Panc1 (cell line): Measurements from ENCODE around the gene GPR26.

Source experiments
- CTCF ChIP-seq: fragments of 450-650 bp; IDR thresholded peaks from 2 replicates; pipeline ENCODE4 v1.5.1; 2017; ENCODE audit warnings: mild to moderate bottlenecking
- POLR2AphosphoS5 ChIP-seq: IDR thresholded peaks from 2 replicates; pipeline ENCODE4 v1.6.1; 2012; ENCODE audit warnings: mild to moderate bottlenecking, low read depth, low read length, moderate library complexity
- REST ChIP-seq, 2 experiments: IDR thresholded peaks; 2 replicates each; pipeline ENCODE4 v1.6.1; 2011 to 2012; ENCODE audit warnings: low read depth in 2 of 2, control low read depth in 1 of 2, low read length in 1 of 2, mild to moderate bottlenecking in 1 of 2, moderate library complexity in 1 of 2; ENCODE audit not compliant: insufficient read depth in 1 of 2
- TCF7L2 ChIP-seq: IDR thresholded peaks from 2 replicates; pipeline ENCODE4 v1.6.1; 2011; ENCODE audit warnings: mild to moderate bottlenecking, low read depth, low read length, inconsistent platforms

DNA sequence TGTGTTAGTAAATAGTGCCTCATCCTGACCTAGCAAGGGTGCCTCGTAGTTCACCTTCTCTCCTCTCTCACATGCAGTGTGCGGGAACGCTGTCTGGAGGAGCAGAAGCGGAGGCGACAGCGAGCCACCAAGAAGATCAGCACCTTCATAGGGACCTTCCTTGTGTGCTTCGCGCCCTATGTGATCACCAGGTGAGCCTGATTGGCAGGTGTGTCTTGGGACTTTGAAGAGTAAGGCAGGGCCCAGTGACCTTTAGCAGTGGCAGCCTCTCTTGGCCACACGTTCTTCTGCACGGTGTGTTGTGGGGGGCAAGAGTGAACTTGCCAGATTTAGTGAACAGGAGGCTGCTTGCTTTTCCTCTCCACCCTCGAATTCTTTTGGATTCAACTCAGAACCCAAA is 8.6 kb downstream of the GPR26 start:
- no peak for TF ChIP-seq POLR2AphosphoS5
- TF ChIP-seq CTCF = no peak
- TF ChIP-seq REST (IDR thresholded peaks at IDR 0.05; ENCODE audit: insufficient read depth in 1 of 2, low read depth in 2 of 2, low read length in 1 of 2) = no peak
- TF ChIP-seq TCF7L2 = no peak
